ENCODE results near the gene CAPN15.

Gene CAPN15

GRCh38 chr16:525520-526180, 1.9 kb upstream of the CAPN15 start:
- DNase-seq (ENCODE audit: low read depth in 3 of 3), result peak; percentile 59 to 81 (median 74)

GRCh38 chr16:526181-527014, 1.1 kb upstream of the CAPN15 start:
- peak in 1 of 3 experiments; percentile 15 for DNase-seq (ENCODE audit: low read depth in 3 of 3)

DNA sequence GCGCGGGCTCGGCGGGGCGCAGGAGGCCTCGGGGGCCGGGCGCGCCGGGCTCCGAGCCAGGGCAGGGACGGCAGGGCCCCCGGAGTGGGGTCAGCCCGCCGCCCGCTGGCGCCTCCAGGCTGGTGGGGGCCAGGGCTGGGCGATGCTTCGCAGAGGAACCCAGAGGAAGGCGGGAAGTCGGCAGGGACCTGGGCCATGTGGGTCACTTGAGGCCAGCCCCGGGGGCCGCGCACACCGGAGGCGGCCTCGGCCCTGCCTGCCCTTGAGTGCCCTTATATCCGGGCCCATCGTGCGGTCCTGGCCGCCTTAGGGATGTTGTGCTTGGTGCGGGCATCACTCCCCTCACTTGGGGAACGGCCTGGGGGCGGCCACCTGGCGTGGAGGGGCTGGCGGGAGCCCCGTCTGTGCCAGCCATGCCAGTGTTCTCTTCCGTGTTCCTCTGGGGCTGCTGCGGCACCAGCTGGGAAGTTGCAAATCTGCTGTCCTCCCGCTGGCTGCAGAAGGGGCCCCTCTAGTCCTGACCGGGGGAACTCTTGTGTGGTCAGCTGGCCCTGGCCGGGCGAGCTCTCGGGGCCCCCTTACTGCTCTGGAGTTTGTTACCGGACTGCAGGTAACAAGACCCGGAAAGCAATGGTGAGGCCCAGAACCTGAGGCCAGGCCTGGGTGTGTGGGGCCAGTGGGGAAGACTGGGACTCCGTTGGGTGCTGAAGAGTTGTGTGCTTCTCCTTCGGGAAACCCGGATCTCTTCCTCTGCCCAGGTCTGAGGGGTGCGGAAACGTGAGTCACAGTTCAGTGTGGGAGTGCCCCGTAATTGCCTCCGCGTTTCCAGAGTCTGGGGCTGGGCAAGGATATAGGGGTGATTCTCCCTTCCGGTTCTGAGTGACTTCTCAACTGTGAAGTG, 849 bp downstream of the CAPN15 start:
- peak in 1 of 3 experiments; percentile 54 for DNase-seq (ENCODE audit: low read depth in 3 of 3)

GRCh38 chr16:529012-529575, 1.6 kb downstream of the CAPN15 start:
- no peak for DNase-seq (ENCODE audit: low read depth in 3 of 3)

- no peak for DNase-seq (ENCODE audit: low read depth in 3 of 3)
Observed at GRCh38 chr16:530111-530817, 2.8 kb downstream of the CAPN15 start.

GRCh38 chr16:531494-532125, 4.1 kb downstream of the CAPN15 start:
- DNase-seq (ENCODE audit: low read depth in 3 of 3), result no peak

GRCh38 chr16:533391-534123, 6.0 kb downstream of the CAPN15 start:
- no peak for DNase-seq (ENCODE audit: low read depth in 3 of 3)

- DNase-seq (ENCODE audit: low read depth in 3 of 3), result no peak
Observed at GRCh38 chr16:534135-534534, 6.6 kb downstream of the CAPN15 start.

GRCh38 chr16:534856-535445, 7.4 kb downstream of the CAPN15 start:
- no peak for DNase-seq (ENCODE audit: low read depth in 3 of 3)

GRCh38 chr16:535446-536405, 8.2 kb downstream of the CAPN15 start:
- DNase-seq (ENCODE audit: low read depth in 3 of 3), result no peak

DNA sequence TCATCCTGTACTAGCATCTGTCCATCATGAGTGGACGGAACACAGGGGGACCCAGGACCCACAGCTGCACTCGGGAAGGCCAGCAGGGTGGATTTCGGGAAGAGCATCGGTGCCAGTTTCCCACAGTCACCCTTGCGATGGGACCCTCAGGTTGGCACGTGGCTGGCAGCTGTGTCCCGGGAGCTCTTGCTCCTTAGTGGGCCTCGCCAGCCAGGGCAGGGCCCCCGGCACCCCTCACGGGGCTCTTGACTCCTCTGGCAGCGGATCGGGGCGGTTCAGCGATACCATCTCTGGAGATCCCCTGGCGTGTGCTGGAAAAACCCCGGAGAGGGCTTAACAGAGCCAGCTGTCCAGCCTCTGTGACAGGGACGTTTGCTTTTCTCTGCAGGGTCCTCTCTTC, 9.2 kb downstream of the CAPN15 start:
- no peak for DNase-seq (ENCODE audit: low read depth in 3 of 3)

DNA sequence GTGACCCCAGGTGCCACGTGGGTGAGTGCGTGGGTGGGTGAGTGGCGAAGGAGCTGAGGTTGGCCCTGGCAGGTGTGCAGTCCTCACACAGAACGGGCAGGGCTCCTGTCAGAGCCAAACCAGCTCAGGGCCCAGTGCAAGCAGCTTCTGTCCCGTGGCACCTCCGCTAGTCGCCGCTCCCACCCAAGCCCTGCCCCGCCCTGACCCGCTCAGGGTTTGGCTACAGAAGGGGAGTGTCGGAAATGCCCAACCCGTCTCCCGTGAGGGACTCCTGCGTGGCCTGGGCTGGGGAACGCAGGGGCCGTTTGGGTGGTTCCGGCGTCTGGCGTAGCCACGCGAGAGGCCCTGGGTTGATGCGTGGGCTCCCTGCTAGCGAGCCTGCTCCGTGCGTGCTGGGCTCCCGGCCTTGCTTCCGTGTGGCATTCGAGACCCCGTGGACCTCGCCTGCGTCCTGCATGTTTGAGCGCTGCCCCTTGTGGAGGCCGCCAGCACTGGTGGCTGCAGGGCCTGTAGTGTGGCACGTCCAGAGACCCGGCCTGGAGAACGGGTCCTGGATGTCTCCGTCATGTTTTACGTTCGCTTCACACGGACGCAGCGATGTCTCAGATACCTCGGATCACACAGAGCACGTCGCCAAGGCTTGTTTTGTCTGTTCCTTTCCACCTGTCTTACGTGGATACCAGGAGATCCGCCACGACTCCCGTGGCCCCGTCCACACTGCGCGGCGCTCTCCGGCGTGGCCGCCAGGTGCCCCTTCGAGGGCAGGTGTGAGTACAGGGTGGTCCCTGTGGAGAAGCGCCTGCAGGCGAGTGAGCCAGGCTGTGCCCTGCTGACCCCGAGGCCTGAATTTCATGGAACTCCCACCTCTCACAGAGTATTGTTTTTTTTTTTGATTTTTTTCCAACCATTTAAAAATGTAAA, 10.2 kb downstream of the CAPN15 start:
- DNase-seq (ENCODE audit: low read depth in 3 of 3), result no peak

GRCh38 chr16:539901-540530, 12.5 kb downstream of the CAPN15 start:
- DNase-seq (ENCODE audit: low read depth in 3 of 3), result no peak

DNA sequence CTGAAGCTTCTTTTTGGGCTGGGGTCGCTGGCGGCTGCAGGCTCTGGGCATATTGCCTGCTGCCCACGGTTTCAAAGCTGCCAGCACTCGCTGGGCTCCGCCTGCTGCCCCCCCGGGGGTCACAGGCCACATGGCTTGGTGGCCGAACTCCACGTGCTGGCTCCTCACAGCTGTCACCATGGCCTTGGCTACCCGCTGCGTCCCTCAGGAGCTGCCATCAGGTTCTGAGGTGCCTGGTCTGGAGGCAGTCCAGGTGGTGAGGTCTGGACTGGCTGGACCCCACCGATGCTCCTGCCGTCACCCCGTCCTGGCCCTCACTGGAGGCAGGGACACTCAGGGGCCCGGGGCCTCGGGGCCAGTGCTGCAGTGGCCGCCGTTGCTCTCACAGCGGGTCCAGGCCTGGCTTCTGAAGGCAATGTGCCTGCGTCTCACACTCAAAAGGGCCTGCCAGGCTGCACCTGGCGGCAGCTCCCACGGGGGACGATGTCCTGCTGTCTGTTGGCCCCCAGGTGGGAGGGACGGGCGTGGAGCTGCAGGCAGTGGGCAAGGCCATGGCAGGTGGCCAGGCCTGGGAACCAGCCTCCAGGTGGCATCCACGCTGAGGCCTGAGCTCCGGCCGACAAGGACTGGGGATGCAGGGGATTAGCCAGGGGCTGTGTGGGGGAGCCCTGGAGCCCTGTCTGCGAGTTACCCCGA, 13.3 kb downstream of the CAPN15 start:
- DNase-seq (ENCODE audit: low read depth in 3 of 3), result no peak

- no peak for DNase-seq (ENCODE audit: low read depth in 3 of 3)
Observed at GRCh38 chr16:543301-544164, 16.0 kb downstream of the CAPN15 start.
